ENCODE results near the gene NT5DC3.

DNA sequence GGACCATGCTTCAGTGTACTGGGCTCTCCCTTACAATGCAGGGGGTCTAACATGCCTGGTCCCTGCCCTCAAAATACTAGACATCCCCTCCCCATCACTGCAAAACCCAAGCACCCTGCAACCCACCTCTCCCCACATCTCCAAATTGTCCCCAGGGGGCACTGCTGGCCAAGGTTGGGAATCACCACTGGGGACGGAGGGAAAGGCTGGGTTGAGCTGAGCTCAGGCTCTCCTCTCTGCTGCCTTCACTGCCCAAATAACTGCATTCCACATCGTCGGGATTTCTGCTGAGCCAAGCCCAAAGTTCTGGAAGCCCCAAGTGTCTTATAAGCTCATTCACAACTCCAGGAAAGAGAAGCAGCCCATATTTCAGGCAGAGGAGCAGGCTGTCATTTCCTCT lies 69.6 kb downstream of the NT5DC3 start:
- TF ChIP-seq, protein P1, sequence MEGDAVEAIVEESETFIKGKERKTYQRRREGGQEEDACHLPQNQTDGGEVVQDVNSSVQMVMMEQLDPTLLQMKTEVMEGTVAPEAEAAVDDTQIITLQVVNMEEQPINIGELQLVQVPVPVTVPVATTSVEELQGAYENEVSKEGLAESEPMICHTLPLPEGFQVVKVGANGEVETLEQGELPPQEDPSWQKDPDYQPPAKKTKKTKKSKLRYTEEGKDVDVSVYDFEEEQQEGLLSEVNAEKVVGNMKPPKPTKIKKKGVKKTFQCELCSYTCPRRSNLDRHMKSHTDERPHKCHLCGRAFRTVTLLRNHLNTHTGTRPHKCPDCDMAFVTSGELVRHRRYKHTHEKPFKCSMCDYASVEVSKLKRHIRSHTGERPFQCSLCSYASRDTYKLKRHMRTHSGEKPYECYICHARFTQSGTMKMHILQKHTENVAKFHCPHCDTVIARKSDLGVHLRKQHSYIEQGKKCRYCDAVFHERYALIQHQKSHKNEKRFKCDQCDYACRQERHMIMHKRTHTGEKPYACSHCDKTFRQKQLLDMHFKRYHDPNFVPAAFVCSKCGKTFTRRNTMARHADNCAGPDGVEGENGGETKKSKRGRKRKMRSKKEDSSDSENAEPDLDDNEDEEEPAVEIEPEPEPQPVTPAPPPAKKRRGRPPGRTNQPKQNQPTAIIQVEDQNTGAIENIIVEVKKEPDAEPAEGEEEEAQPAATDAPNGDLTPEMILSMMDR (conservative IDR thresholded peaks at IDR 0.05; ENCODE audit: low read length) = peak; percentile 51
- no peak for TF ChIP-seq EZH2phosphoT487 (IDR thresholded peaks at IDR 0.05; ENCODE audit: borderline replicate concordance)

Data from Loucy (cell line).